ENCODE measurements around the gene CSTF3.

GRCh38 chr11:33068611-33069340 lies 92.5 kb downstream of the CSTF3 start:
- TF ChIP-seq POLR2A (IDR thresholded peaks at IDR 0.05), result no peak
- TF ChIP-seq CTCF (IDR thresholded peaks at IDR 0.05), result no peak
